Measurements from ENCODE around the gene CD69. TPM values are rescaled to one million over a fixed set of nuclear protein-coding genes. Genes with fewer than 3 reads are reported as not detected.

The CD69 gene
- total RNA-seq, 1 donor from 2014 or later = 11.4 TPM

- no peaks in the 10 kb centered on the region for H3K4me1 ChIP-seq
- no peak for ATAC-seq
- H3K27ac ChIP-seq = no peak overlapping the region
- no peaks in the 10 kb centered on the region for H3K9me3 ChIP-seq
- DNase-seq = no peak
- H3K4me3 ChIP-seq = no peak overlapping the region
- no peaks in the 10 kb centered on the region for H3K27me3 ChIP-seq (ENCODE audit: low read depth)
- no peak for TF ChIP-seq CTCF (IDR thresholded peaks at IDR 0.05)
- intact Hi-C loops (cut with DNase I) = no loop called here
- H3K36me3 ChIP-seq = no peaks in the 10 kb centered on the region
Measured at GRCh38 chr12:9786726-9787717, 26.3 kb upstream of the CD69 start.

GRCh38 chr12:9784816-9785215 lies 24.1 kb upstream of the CD69 start:
- H3K36me3 ChIP-seq = no peaks in the 10 kb centered on the region
- no peak overlapping the region for H3K27ac ChIP-seq
- intact Hi-C loops (cut with DNase I) = no loop called here
- H3K4me3 ChIP-seq = no peak overlapping the region
- TF ChIP-seq CTCF (IDR thresholded peaks at IDR 0.05) = no peak
- H3K27me3 ChIP-seq (ENCODE audit: low read depth) = no peaks in the 10 kb centered on the region
- H3K4me1 ChIP-seq = no peaks in the 10 kb centered on the region
- no peaks in the 10 kb centered on the region for H3K9me3 ChIP-seq
- DNase-seq (no peak), ATAC-seq (no peak)

- DNase-seq (no peak), ATAC-seq (no peak)
- no peak for TF ChIP-seq CTCF (IDR thresholded peaks at IDR 0.05)
- no peaks in the 10 kb centered on the region for H3K9me3 ChIP-seq
- no peaks in the 10 kb centered on the region for H3K36me3 ChIP-seq
- H3K4me1 ChIP-seq = no peaks in the 10 kb centered on the region
- H3K4me3 ChIP-seq = no peak overlapping the region
- H3K27me3 ChIP-seq (ENCODE audit: low read depth) = no peaks in the 10 kb centered on the region
- intact Hi-C loops (cut with DNase I) = no loop called here
- H3K27ac ChIP-seq = no peak overlapping the region
Measured at GRCh38 chr12:9784326-9784725, 23.6 kb upstream of the CD69 start.

- no peaks in the 10 kb centered on the region for H3K9me3 ChIP-seq
- H3K36me3 ChIP-seq = no peaks in the 10 kb centered on the region
- no peak overlapping the region for H3K27ac ChIP-seq
- H3K4me3 ChIP-seq = no peak overlapping the region
- intact Hi-C loops (cut with DNase I) = no loop called here
- H3K27me3 ChIP-seq (ENCODE audit: low read depth) = no peaks in the 10 kb centered on the region
- no peak for TF ChIP-seq CTCF (IDR thresholded peaks at IDR 0.05)
- no peaks in the 10 kb centered on the region for H3K4me1 ChIP-seq
- ATAC-seq (no peak), DNase-seq (no peak)
Measured at GRCh38 chr12:9782547-9783382, 22.1 kb upstream of the CD69 start.

- no peaks in the 10 kb centered on the region for H3K9me3 ChIP-seq
- DNase-seq (no peak), ATAC-seq (no peak)
- intact Hi-C loops (cut with DNase I) = no loop called here
- H3K4me3 ChIP-seq = no peak overlapping the region
- no peak overlapping the region for H3K27ac ChIP-seq
- no peaks in the 10 kb centered on the region for H3K36me3 ChIP-seq
- no peak for TF ChIP-seq CTCF (IDR thresholded peaks at IDR 0.05)
- H3K27me3 ChIP-seq (ENCODE audit: low read depth) = no peaks in the 10 kb centered on the region
- H3K4me1 ChIP-seq = no peaks in the 10 kb centered on the region
Measured at GRCh38 chr12:9781360-9781759, 20.7 kb upstream of the CD69 start.

Measured in lower lobe of right lung (tissue), 2 donors.